GM12878 (cell line): ENCODE data around the gene SNED1. TPM values are rescaled to one million over a fixed set of nuclear protein-coding genes. Genes with fewer than 3 reads are reported as not detected.

ENCODE experiments used
- ATAC-seq: fragments of 200-7000 bp; cut with Tn5 transposase; 3 replicates; pipeline ENCODE4 v1.9.1; 2020; ENCODE audit warnings: mild to moderate bottlenecking, moderate library complexity
- BruUV-seq: library from RNA; stranded (reverse); fragments of 400-500 nt; replicated peaks from 2 replicates; lab custom pipeline; 2021; lab: Mats Ljungman, UMichigan
- CTCF ChIA-PET: fragments of 300-600 bp; sonication (Branson Sonifier 250); formaldehyde crosslinking; extraction: SDS; loops from one replicate; lab custom pipeline; 2021; ENCODE audit warnings: inconsistent platforms; lab: Yijun Ruan, JAX
- POLR2A ChIA-PET: fragments of 350-600 bp; formaldehyde crosslinking; extraction: SDS; loops from one replicate; lab custom pipeline; 2021; ENCODE audit warnings: inconsistent platforms; lab: Charles Lee
- RAD21 ChIA-PET: fragments of 300-600 bp; sonication (Branson Sonifier 250); formaldehyde crosslinking; loops from one replicate; lab custom pipeline; 2023; ENCODE audit warnings: antibody characterized with exemption; ENCODE audit not compliant: unreplicated experiment; lab: Charles Lee
- SMC1A ChIA-PET: fragments of 300-600 bp; sonication (Branson Sonifier 250); formaldehyde crosslinking; loops from one replicate; lab custom pipeline; 2023; ENCODE audit not compliant: unreplicated experiment, uncharacterized antibody; lab: Charles Lee
- DNase-seq: peaks from one replicate; pipeline ENCODE4 v3.0.0-alpha.2; 2011; ENCODE audit warnings: low read depth, low spot score
- FAIRE-seq: peaks from 3 replicates; lab custom pipeline; 2011; peaks lifted over from hg19 to GRCh38; lab: Jason Lieb, UNC
- H2AFZ ChIP-seq: 2 replicates; pipeline ENCODE4 v1.6.0; 2011; ENCODE audit warnings: low read depth, low read length, control low read depth; ENCODE audit not compliant: control insufficient read depth
- H3K27ac ChIP-seq: 2 replicates; pipeline ENCODE4 v1.5.1; 2011; ENCODE audit warnings: control low read depth; ENCODE audit not compliant: control insufficient read depth, insufficient read depth
- H3K27me3 ChIP-seq, 2 experiments: replicated peaks in 1 of 2; 2 replicates each; pipeline versions ENCODE4 v1.6.0 to v1.6.1; 2011; ENCODE audit warnings: low read length in 1 of 2; ENCODE audit not compliant: control insufficient read depth in 2 of 2, insufficient read depth in 2 of 2
- H3K36me3 ChIP-seq, 2 experiments: 2 replicates each; pipeline ENCODE4 v1.5.1; 2011; ENCODE audit warnings: low read length in 1 of 2; ENCODE audit not compliant: control insufficient read depth in 2 of 2, insufficient read depth in 2 of 2
- H3K4me1 ChIP-seq: 2 replicates; pipeline ENCODE4 v1.6.1; 2011; ENCODE audit warnings: mild to moderate bottlenecking, low read length, moderate library complexity, mixed read lengths; ENCODE audit not compliant: control insufficient read depth, insufficient read depth
- H3K4me2 ChIP-seq: 2 replicates; pipeline ENCODE4 v1.6.0; 2011; ENCODE audit warnings: control low read depth; ENCODE audit not compliant: control insufficient read depth, insufficient read depth
- H3K4me3 ChIP-seq: fragments of 200-600 bp; sonication (generic); 2 replicates; pipeline ENCODE4 v1.5.1; 2016
- H3K79me2 ChIP-seq: 2 replicates; pipeline ENCODE4 v1.6.0; 2011; ENCODE audit warnings: low read length; ENCODE audit not compliant: control insufficient read depth, insufficient read depth
- H3K9ac ChIP-seq: 2 replicates; pipeline ENCODE4 v1.8.0; 2011; ENCODE audit warnings: low read length, control low read depth, mixed read lengths; ENCODE audit not compliant: control insufficient read depth, insufficient read depth
- H3K9me3 ChIP-seq: replicated peaks from 3 replicates; pipeline ENCODE4 v1.5.1; 2011; ENCODE audit warnings: mild to moderate bottlenecking, low read length; ENCODE audit not compliant: control insufficient read depth, insufficient read depth
- H4K20me1 ChIP-seq: 2 replicates; pipeline ENCODE4 v1.6.0; 2011; ENCODE audit not compliant: control insufficient read depth, insufficient read depth
- CREB1 ChIP-seq: IDR thresholded peaks from 2 replicates; pipeline ENCODE4 v1.6.1; 2012; ENCODE audit warnings: low read depth, mild to moderate bottlenecking, inconsistent platforms
- LARP7 ChIP-seq: fragments of 450-650 bp; IDR thresholded peaks from 2 replicates; pipeline ENCODE4 v1.6.1; 2017; ENCODE audit warnings: mild to moderate bottlenecking
- MEF2B ChIP-seq: fragments of 450-650 bp; IDR thresholded peaks from 2 replicates; pipeline ENCODE4 v1.6.1; 2018; ENCODE audit warnings: mild to moderate bottlenecking, moderate library complexity; ENCODE audit not compliant: partially characterized antibody, poor library complexity, severe bottlenecking
- NR2C1 ChIP-seq: fragments of 450-650 bp; IDR thresholded peaks from 2 replicates; pipeline ENCODE4 v1.6.1; 2017; ENCODE audit warnings: antibody characterized with exemption, mild to moderate bottlenecking, moderate library complexity
- POLR2A ChIP-seq: IDR thresholded peaks from 2 replicates; pipeline ENCODE4 v1.6.1; 2011; ENCODE audit warnings: low read depth, mild to moderate bottlenecking, low read length
- POLR2AphosphoS5 ChIP-seq: IDR thresholded peaks from 2 replicates; pipeline ENCODE4 v1.6.1; 2011; ENCODE audit warnings: mild to moderate bottlenecking, low read length, inconsistent platforms
- POU2F2 ChIP-seq: IDR thresholded peaks from 3 replicates; pipeline ENCODE4 v1.6.1; 2011; ENCODE audit warnings: low read depth, mild to moderate bottlenecking, low read length, borderline replicate concordance
- RCOR1 ChIP-seq: conservative IDR thresholded peaks from 2 replicates; pipeline ENCODE4 v1.6.1; 2012; ENCODE audit warnings: low read depth, low read length, improper control_type of control experiment
- RFX5 ChIP-seq: IDR thresholded peaks from 2 replicates; pipeline ENCODE4 v1.6.1; 2011; ENCODE audit warnings: low read depth, low read length, improper control_type of control experiment
- SUZ12 ChIP-seq: fragments of 200-600 bp; sonication (generic); IDR thresholded peaks from one replicate; pipeline ENCODE4 v1.6.1; 2018; ENCODE audit warnings: antibody characterized with exemption, mild to moderate bottlenecking; ENCODE audit not compliant: unreplicated experiment
- ZNF217 ChIP-seq: fragments of 450-650 bp; IDR thresholded peaks from 2 replicates; pipeline ENCODE4 v1.6.1; 2017; ENCODE audit warnings: antibody characterized with exemption, mild to moderate bottlenecking
- WGBS: methylation state at CpG from one replicate; pipeline ENCODE4 v1.1.6; 2016; ENCODE audit warnings: low lambda C conversion rate; ENCODE audit not compliant: insufficient replicate concordance, insufficient coverage; ENCODE audit errors: missing lambda C conversion rate; 5-methylcytosine and 5-hydroxymethylcytosine counted together
- in situ Hi-C: fragments of 300-500 bp; cut with MboI; formaldehyde crosslinking; loops from 9 replicates; pipeline ENCODE4 v1.14.3; 2018; ENCODE audit warnings: mixed read lengths
- intact Hi-C: fragments of 100-400 bp; cut with micrococcal nuclease; formaldehyde crosslinking; loops from one replicate; pipeline ENCODE4 v1.14.2; 2022; ENCODE audit not compliant: unreplicated experiment
- polyA plus RNA-seq, 11 experiments: library from polyadenylated mRNA; depleted of rRNA in 4 of 11; unstranded in 6 of 11; stranded (reverse) in 5 of 11; fragments of >200 nt; fragmentation: Nextera tagmentation in 4 of 11; fragmentation: Illumina TruSeq in 1 of 11; extraction: Ambion mirVana in 4 of 11; extraction: Trizol in 1 of 11; gene quantifications; 1 replicate in 1 of 11; 2 replicates in 10 of 11; pipeline versions ENCODE4 v1.2.1 to v1.2.3, GENCODE V29; 2011 to 2016; ENCODE audit warnings: inconsistent platforms in 2 of 11, missing spikeins in 2 of 11, low read depth in 1 of 11
- total RNA-seq, 4 experiments: library from RNA; depleted of rRNA in 3 of 4; stranded (reverse); fragments of >200 nt in 3 of 4; fragmentation: Illumina TruSeq in 1 of 4; extraction: Trizol in 1 of 4; gene quantifications; 2 replicates each; pipeline versions ENCODE4 v1.2.1 to v1.2.3, GENCODE V29; 2013 to 2021
- TF ChIP-seq, protein P1 (sequence below): IDR thresholded peaks from 2 replicates; pipeline ENCODE4 v1.6.1; 2012; ENCODE audit warnings: low read depth, low read length, improper control_type of control experiment
- TF ChIP-seq, protein P2 (sequence below): fragments of 450-650 bp; IDR thresholded peaks from 2 replicates; pipeline ENCODE4 v1.6.1; 2017; ENCODE audit warnings: mild to moderate bottlenecking, moderate library complexity

Gene SNED1
- total and polyA plus RNA-seq, 10 of the 15 experiments (the other 5 are each of a cell fraction or from before 2014, with no cell fraction given) = 0.05 to 8.4 (median 3.0) TPM

DNA sequence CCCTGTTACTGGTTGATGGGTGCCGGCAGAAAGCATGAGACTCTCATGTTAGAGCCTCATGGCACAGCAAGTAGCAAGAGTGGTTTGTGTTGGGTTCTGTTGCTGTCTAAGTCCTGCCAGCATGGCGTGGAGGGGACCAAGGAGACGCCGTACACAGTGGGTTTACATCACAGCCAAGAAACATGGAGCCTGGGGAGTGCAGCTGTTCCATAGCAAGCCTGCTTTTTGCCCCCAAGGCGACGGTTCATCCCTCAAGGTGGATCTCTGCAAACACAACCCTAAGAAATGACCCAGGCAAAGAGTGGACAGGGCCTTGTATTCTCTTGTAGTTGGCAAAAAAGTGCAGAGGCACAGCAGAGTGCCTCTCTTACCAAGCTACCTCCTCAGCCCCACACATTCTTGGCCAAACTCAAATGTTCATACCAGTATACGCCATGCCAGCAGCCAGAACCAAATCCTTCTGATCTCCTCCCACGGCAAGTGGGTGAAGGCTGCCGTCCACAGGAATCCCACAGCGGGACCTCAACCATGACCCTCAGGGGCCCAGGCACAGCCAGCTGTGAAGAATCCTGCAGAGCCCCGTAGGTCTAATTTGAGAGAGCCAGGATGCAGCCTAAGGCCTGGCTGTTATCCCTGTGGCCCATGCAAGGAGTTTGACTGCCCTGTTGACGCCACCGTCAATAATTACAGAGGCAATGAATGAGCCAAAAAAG is 19.0 kb downstream of the SNED1 start (continued):
- TF ChIP-seq, protein P1, sequence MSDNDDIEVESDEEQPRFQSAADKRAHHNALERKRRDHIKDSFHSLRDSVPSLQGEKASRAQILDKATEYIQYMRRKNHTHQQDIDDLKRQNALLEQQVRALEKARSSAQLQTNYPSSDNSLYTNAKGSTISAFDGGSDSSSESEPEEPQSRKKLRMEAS = no peak

DNA sequence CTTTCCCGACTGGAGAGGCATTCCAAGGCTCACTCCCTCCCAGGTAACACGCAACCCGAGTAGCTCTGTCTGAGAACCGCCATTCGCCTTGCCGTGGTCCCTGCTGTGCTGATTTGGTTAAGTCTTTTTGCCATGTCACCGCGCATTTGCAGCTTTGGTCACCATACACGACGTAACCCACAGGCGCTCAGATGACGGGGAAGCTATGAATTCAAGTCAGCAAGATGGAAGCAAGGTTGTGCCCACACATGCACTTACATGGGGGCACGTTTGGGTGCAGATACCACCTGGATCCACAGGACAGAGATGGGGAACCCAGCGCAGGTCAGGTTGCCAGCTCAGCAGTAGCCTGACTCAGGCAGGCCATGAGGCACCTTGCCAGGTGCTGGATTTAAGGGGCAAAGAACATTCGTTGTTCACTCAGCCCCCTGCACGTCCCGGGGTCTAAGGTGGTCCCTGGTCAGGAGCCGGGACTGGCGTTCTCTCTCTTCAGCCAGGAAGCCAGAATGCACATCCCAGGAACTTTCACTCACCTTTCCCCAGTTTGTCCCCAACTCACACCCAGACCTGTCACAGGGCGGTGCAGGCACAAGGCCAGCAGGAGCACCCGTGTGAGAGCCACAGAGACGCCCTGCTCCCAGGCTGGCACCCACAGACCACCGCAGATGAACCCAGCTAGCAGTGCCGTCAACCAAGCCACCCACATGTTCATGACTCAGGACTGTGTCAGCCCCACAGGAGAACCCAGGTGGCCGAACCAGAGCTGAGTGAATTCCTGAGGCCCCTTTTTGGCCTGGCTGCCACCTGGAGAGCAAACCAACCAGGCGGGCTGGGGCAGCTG is 19.9 kb downstream of the SNED1 start:
- H2AFZ ChIP-seq = no peak overlapping the region
- ChIA-PET SMC1A (interaction anchor here (0.8 kb wide), 1 partner anchor 26 kb away, joined by 3 read pairs; no protein-coding TSS in a partner anchor), RAD21 (no interaction called here), POLR2A (no interaction called here), CTCF (no interaction called here)
- no peaks in the 10 kb centered on the region; a peak in 2 of 4 replicates for H3K27me3 ChIP-seq
- TF ChIP-seq MEF2B = no peak
- no peak for TF ChIP-seq POU2F2
- no peak for TF ChIP-seq LARP7
- TF ChIP-seq POLR2AphosphoS5 = no peak
- TF ChIP-seq, protein P2, sequence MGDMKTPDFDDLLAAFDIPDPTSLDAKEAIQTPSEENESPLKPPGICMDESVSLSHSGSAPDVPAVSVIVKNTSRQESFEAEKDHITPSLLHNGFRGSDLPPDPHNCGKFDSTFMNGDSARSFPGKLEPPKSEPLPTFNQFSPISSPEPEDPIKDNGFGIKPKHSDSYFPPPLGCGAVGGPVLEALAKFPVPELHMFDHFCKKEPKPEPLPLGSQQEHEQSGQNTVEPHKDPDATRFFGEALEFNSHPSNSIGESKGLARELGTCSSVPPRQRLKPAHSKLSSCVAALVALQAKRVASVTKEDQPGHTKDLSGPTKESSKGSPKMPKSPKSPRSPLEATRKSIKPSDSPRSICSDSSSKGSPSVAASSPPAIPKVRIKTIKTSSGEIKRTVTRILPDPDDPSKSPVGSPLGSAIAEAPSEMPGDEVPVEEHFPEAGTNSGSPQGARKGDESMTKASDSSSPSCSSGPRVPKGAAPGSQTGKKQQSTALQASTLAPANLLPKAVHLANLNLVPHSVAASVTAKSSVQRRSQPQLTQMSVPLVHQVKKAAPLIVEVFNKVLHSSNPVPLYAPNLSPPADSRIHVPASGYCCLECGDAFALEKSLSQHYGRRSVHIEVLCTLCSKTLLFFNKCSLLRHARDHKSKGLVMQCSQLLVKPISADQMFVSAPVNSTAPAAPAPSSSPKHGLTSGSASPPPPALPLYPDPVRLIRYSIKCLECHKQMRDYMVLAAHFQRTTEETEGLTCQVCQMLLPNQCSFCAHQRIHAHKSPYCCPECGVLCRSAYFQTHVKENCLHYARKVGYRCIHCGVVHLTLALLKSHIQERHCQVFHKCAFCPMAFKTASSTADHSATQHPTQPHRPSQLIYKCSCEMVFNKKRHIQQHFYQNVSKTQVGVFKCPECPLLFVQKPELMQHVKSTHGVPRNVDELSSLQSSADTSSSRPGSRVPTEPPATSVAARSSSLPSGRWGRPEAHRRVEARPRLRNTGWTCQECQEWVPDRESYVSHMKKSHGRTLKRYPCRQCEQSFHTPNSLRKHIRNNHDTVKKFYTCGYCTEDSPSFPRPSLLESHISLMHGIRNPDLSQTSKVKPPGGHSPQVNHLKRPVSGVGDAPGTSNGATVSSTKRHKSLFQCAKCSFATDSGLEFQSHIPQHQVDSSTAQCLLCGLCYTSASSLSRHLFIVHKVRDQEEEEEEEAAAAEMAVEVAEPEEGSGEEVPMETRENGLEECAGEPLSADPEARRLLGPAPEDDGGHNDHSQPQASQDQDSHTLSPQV = no peak
- TF ChIP-seq POLR2A = no peak
- no peak for TF ChIP-seq CREB1
- no peak for TF ChIP-seq NR2C1
- no peak for TF ChIP-seq SUZ12
- TF ChIP-seq RFX5 = no peak
- no peak for TF ChIP-seq RCOR1
- TF ChIP-seq ZNF217 = no peak
- WGBS = 52% methylated on average over 26 of the region's 26 CpGs
- no peaks in the 10 kb centered on the region for H3K36me3 ChIP-seq
- H3K4me2 ChIP-seq = no peak overlapping the region
- H3K79me2 ChIP-seq = no peaks in the 10 kb centered on the region
- no peak overlapping the region for H3K27ac ChIP-seq
- no TSS peak for BruUV-seq
- in situ Hi-C loops = no loop called here
- no peaks in the 10 kb centered on the region for H3K4me1 ChIP-seq
- DNase-seq = no peak
- H4K20me1 ChIP-seq = no peaks in the 10 kb centered on the region
- H3K9ac ChIP-seq = no peak overlapping the region
- intact Hi-C loops = no loop called here
- FAIRE-seq = no peak
- no peak overlapping the region for H3K4me3 ChIP-seq
- no peak for ATAC-seq
- no peaks in the 10 kb centered on the region for H3K9me3 ChIP-seq
